Activated CD4-positive, alpha-beta T cell treated with anti-CD3 and anti-CD28 coated beads, Interleukin-2, amount 10 ng/mL, durations not matched to agents 7 days and 5 days (primary cell): ENCODE measurements around the gene ARCN1. TPM values are rescaled to one million over a fixed set of nuclear protein-coding genes. Genes with fewer than 3 reads are reported as not detected.

Source experiments
- CTCF ChIA-PET: fragments of 350-600 bp; sonication (Branson Sonifier 250); formaldehyde crosslinking; loops from one replicate; lab custom pipeline; 2021; ENCODE audit warnings: antibody characterized with exemption; lab: Charles Lee
- POLR2A ChIA-PET: fragments of 350-600 bp; sonication (Branson Sonifier 250); formaldehyde crosslinking; loops from one replicate; lab custom pipeline; 2021; ENCODE audit warnings: antibody characterized with exemption; lab: Charles Lee
- DNase-seq: peaks from one replicate; pipeline ENCODE4 v3.0.0-alpha.2; 2020
- H3K27ac Mint-ChIP-seq: one replicate; pipeline ENCODE4 v1.8.0; 2021; ENCODE audit warnings: mild to moderate bottlenecking, moderate library complexity, mixed read lengths
- H3K27me3 Mint-ChIP-seq: one replicate; pipeline ENCODE4 v1.8.0; 2021; ENCODE audit warnings: mixed read lengths
- H3K36me3 Mint-ChIP-seq: one replicate; pipeline ENCODE4 v1.8.0; 2021; ENCODE audit warnings: low read depth, mixed read lengths
- H3K4me1 Mint-ChIP-seq: one replicate; pipeline ENCODE4 v1.8.0; 2021; ENCODE audit warnings: mixed read lengths
- H3K4me3 Mint-ChIP-seq: one replicate; pipeline ENCODE4 v1.8.0; 2021; ENCODE audit warnings: mild to moderate bottlenecking, moderate library complexity, mixed read lengths
- H3K9me3 Mint-ChIP-seq: one replicate; pipeline ENCODE4 v1.8.0; 2021; ENCODE audit warnings: mixed read lengths
- total RNA-seq, 2 experiments: library from RNA; stranded (reverse); gene quantifications; one replicate each; pipeline ENCODE4 v1.2.3, GENCODE V29; 2021

Gene ARCN1
- 100 to 1,000 TPM; 113 to 128 TPM for total RNA-seq

GRCh38 chr11:118572061-118572980 lies at the start of gene ARCN1:
Gene ARCN1, plus strand, starts transcription at chr11:118572409. Its CDS starts 139 bp downstream, at chr11:118572548.
- Mint-ChIP-seq H3K9me3 (no peaks in the 10 kb centered on the region), H3K4me1 (peaks cover 43% of the 10 kb centered on the region), H3K36me3 (peaks cover 15% of the 10 kb centered on the region), H3K4me3 (peak within 1 kb of the TSS; percentile 87), H3K27me3 (no peaks in the 10 kb centered on the region), H3K27ac (peak within 1 kb of the TSS; percentile 94)
- ChIA-PET POLR2A (interaction anchor here (0.6 to 0.7 kb wide), 2 partner anchors 48 to 1518 kb away, joined by 3 read pairs; no protein-coding TSS in a partner anchor), CTCF (interaction anchor here (0.7 to 1.2 kb wide), 4 partner anchors 14 to 1467 kb away, joined by 3 to 4 read pairs (median 4); no protein-coding TSS in a partner anchor)
- DNase-seq = peak; percentile 82

GRCh38 chr11:118522571-118523072 lies 49.6 kb upstream of the ARCN1 start:
- ChIA-PET CTCF (no interaction called here), POLR2A (no interaction called here)
- peaks cover 46% of the 10 kb centered on the region for H3K36me3 Mint-ChIP-seq
- no peaks in the 10 kb centered on the region for H3K9me3 Mint-ChIP-seq
- no peak overlapping the region for H3K4me3 Mint-ChIP-seq
- peaks cover 12% of the 10 kb centered on the region for H3K4me1 Mint-ChIP-seq
- no peaks in the 10 kb centered on the region for H3K27me3 Mint-ChIP-seq
- H3K27ac Mint-ChIP-seq = no peak overlapping the region
- no peak for DNase-seq

GRCh38 chr11:118524356-118524755 lies 47.9 kb upstream of the ARCN1 start:
- Mint-ChIP-seq H3K27ac (no peak overlapping the region), H3K27me3 (no peaks in the 10 kb centered on the region), H3K4me1 (peaks cover 19% of the 10 kb centered on the region), H3K36me3 (peaks cover 44% of the 10 kb centered on the region), H3K9me3 (no peaks in the 10 kb centered on the region), H3K4me3 (no peak overlapping the region)
- no peak for DNase-seq
- POLR2A ChIA-PET = interaction anchor here (0.7 kb wide), 1 partner anchor 838 kb away, joined by 3 read pairs; no protein-coding TSS in a partner anchor
- CTCF ChIA-PET = interaction anchor here (1.0 to 1.5 kb wide), 4 partner anchors 9 to 98 kb away, joined by 3 to 6 read pairs (median 4); no protein-coding TSS in a partner anchor

- H3K27me3 Mint-ChIP-seq = no peaks in the 10 kb centered on the region
- DNase-seq = no peak
- H3K36me3 Mint-ChIP-seq = peaks cover 40% of the 10 kb centered on the region
- POLR2A ChIA-PET = interaction anchor here (0.7 kb wide), 1 partner anchor 838 kb away, joined by 3 read pairs; no protein-coding TSS in a partner anchor
- CTCF ChIA-PET = interaction anchor here (0.6 to 1.5 kb wide), 8 partner anchors 9 to 192 kb away, joined by 3 to 6 read pairs (median 3); no protein-coding TSS in a partner anchor
- H3K9me3 Mint-ChIP-seq = no peaks in the 10 kb centered on the region
- peaks cover 25% of the 10 kb centered on the region for H3K4me1 Mint-ChIP-seq
- no peak overlapping the region for H3K4me3 Mint-ChIP-seq
- no peak overlapping the region for H3K27ac Mint-ChIP-seq
Measured at GRCh38 chr11:118524757-118525470, 47.3 kb upstream of the ARCN1 start.

GRCh38 chr11:118526688-118527087 lies 45.5 kb upstream of the ARCN1 start:
- no peaks in the 10 kb centered on the region for H3K27me3 Mint-ChIP-seq
- CTCF ChIA-PET = interaction anchor here (0.7 to 1.7 kb wide), 3 partner anchors 11 to 164 kb away, joined by 3 to 4 read pairs (median 3); no protein-coding TSS in a partner anchor
- POLR2A ChIA-PET = no interaction called here
- peaks cover 24% of the 10 kb centered on the region for H3K36me3 Mint-ChIP-seq
- H3K4me1 Mint-ChIP-seq = peaks cover 34% of the 10 kb centered on the region
- no peaks in the 10 kb centered on the region for H3K9me3 Mint-ChIP-seq
- H3K4me3 Mint-ChIP-seq = no peak overlapping the region
- DNase-seq = no peak
- no peak overlapping the region for H3K27ac Mint-ChIP-seq

- no peak for DNase-seq
- CTCF ChIA-PET = interaction anchor here (0.7 to 1.7 kb wide), 3 partner anchors 11 to 164 kb away, joined by 3 to 4 read pairs (median 3); no protein-coding TSS in a partner anchor
- H3K27me3 Mint-ChIP-seq = no peaks in the 10 kb centered on the region
- no peak within 1 kb of the TSS for H3K4me3 Mint-ChIP-seq
- no peak within 1 kb of the TSS for H3K27ac Mint-ChIP-seq
- POLR2A ChIA-PET = no interaction called here
- no peaks in the 10 kb centered on the region for H3K9me3 Mint-ChIP-seq
- H3K36me3 Mint-ChIP-seq = peaks cover 20% of the 10 kb centered on the region
- peaks cover 36% of the 10 kb centered on the region for H3K4me1 Mint-ChIP-seq
Measured at GRCh38 chr11:118527109-118527508, 45.1 kb upstream of the ARCN1 start, which contains the start of gene TTC36. Gene TTC36, plus strand, starts transcription at chr11:118527474. Its CDS starts 21 bp downstream, at chr11:118527495.

GRCh38 chr11:118528511-118528910 lies 43.7 kb upstream of the ARCN1 start:
- CTCF ChIA-PET = interaction anchor here (1.6 kb wide), 1 partner anchor 24 kb away, joined by 3 read pairs; no protein-coding TSS in a partner anchor
- Mint-ChIP-seq H3K27ac (no peak overlapping the region), H3K27me3 (no peaks in the 10 kb centered on the region), H3K9me3 (no peaks in the 10 kb centered on the region), H3K4me3 (no peak overlapping the region), H3K36me3 (peaks cover 14% of the 10 kb centered on the region), H3K4me1 (peaks cover 33% of the 10 kb centered on the region)
- no peak for DNase-seq
- POLR2A ChIA-PET = no interaction called here

- no peak for DNase-seq
- ChIA-PET CTCF (interaction anchor here (1.6 kb wide), 1 partner anchor 23 kb away, joined by 3 read pairs; no protein-coding TSS in a partner anchor), POLR2A (no interaction called here)
- peak overlapping the region; percentile 83 for H3K4me3 Mint-ChIP-seq
- peaks cover 7% of the 10 kb centered on the region for H3K36me3 Mint-ChIP-seq
- H3K4me1 Mint-ChIP-seq = peaks cover 33% of the 10 kb centered on the region
- H3K27me3 Mint-ChIP-seq = no peaks in the 10 kb centered on the region
- H3K27ac Mint-ChIP-seq = no peak overlapping the region
- H3K9me3 Mint-ChIP-seq = no peaks in the 10 kb centered on the region
Measured at GRCh38 chr11:118529584-118530175, 42.5 kb upstream of the ARCN1 start.

- ChIA-PET CTCF (interaction anchor here (0.5 to 0.7 kb wide), 2 partner anchors 17 to 19 kb away, joined by 3 to 5 read pairs; no protein-coding TSS in a partner anchor), POLR2A (no interaction called here)
- Mint-ChIP-seq H3K36me3 (peaks cover 4% of the 10 kb centered on the region), H3K27ac (peak overlapping the region; percentile 43), H3K4me1 (peaks cover 31% of the 10 kb centered on the region), H3K27me3 (no peaks in the 10 kb centered on the region), H3K4me3 (peak overlapping the region; percentile 83), H3K9me3 (no peaks in the 10 kb centered on the region)
- DNase-seq = no peak
Measured at GRCh38 chr11:118530180-118530682, 42.0 kb upstream of the ARCN1 start.

GRCh38 chr11:118530683-118531596 lies 41.3 kb upstream of the ARCN1 start, which contains the start of gene TMEM25:
Gene TMEM25, plus strand, starts transcription at chr11:118531192. Its CDS starts 610 bp downstream, at chr11:118531802.
- Mint-ChIP-seq H3K9me3 (no peaks in the 10 kb centered on the region), H3K27ac (peak within 1 kb of the TSS; percentile 78), H3K4me3 (peak within 1 kb of the TSS; percentile 83), H3K27me3 (no peaks in the 10 kb centered on the region), H3K4me1 (peaks cover 31% of the 10 kb centered on the region), H3K36me3 (peaks cover 4% of the 10 kb centered on the region)
- ChIA-PET CTCF (interaction anchor here (0.5 to 0.7 kb wide), 2 partner anchors 18 to 19 kb away, joined by 3 to 5 read pairs; no protein-coding TSS in a partner anchor), POLR2A (no interaction called here)
- DNase-seq = peak; percentile 73
